GM20431 (cell line): ENCODE data around the gene DAPK2.
"Not testable (repeated sequence)": the region's sequence is repeated elsewhere in the genome, so short reads cannot be mapped to it uniquely, and the experiment has no call there.

ENCODE experiments used
- in situ Hi-C: fragments of 300-500 bp; cut with MseI, MboI; formaldehyde crosslinking; loops from one replicate; pipeline ENCODE4 v1.15.0; 2020; ENCODE audit warnings: low sequenced_read_pairs; ENCODE audit not compliant: unreplicated experiment

DAPK2 gene

DNA sequence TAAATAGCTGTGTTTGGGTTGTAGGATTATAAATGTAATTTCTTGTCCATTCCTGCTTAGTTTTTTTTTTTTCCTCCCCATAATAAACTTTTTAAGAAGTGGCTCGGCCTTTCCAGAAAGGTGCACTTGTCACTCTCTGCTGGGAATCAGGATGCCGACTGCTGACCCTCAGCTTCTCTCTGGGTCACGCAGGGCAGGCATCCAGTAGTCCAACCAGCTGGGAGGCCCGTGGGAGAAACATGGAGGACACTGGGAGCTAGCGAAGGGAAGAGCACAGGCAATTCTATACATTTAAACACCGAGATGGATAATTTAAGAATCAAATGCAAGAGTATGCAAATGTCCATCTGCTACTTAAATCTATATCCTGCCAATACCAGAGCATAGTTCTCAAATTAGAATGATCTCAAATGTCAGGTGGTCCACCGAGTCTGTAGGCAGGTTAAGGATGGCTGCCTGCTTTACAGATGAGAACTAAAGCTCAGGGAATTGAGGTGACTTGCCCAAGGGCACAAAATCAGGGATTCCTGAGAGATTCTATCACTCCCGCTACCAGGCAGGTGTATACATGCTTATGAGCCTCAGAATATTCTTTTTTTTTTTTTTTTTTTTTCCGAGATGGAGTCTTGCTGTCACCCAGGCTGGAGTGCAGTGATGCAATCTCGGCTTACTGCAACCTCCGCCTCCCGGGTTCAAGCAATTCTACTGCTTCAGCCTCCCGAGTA lies 64.5 kb downstream of the DAPK2 start:
- in situ Hi-C loops: no loop called here

DNA sequence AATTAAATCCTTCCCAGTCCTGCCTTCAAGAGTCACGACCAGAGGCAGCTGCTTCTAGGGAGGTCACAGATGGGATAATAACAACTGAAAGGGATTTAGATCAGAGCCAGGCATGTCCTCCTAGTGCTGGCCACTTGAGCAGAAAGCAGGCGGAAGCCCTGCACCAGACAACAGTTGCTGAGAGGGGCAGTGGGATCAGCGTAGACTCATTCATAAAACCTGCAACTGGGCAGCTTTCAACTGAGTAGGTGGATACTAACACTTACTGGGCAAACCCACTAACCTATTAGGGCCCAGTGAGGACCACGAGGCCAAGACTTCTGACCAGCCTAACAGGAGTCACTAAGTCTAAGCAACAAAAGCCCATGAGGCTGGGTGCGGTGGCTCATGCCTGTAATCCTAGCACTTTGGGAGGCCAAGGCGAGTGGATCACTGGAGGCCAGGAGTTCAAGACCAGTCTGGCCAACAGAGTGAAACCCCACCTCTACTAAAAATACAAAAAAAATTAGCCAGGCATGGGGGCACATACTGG lies 67.0 kb downstream of the DAPK2 start:
- in situ Hi-C loops: no loop called here

DNA sequence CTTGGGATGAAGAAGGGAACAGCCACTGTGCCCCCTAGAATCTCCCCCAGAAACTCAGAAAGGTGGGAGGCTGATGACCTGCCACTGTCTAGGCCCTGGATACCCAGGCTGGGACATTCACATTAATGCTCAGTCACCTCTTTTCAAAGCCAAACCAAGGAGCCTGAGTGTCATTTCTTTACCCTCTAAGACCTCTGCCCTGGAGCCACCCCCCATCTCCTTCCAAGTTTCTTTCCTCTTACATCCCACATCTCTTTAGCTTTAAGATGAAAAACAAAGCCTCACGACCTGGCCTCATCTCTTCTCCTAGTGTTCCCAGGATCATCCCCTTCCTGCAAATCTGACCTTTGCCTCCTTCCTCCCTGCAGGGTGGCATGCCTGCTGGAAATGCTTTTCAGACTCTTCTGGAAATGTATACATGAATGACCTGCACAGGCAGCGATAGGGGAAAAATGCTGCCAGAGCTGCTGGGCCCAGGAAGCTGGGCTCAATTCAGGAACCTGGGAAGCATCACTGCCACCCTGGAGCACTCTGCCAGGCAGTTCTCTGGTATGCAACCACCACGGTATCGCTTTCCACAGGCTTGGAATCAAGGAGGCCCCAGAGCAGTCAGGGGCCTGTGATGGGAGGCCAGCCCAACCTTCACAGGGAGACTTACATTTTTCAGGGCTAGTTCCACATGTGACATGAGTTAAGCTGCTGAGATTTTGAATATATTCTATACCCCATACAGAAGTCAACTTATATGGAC lies 67.6 kb downstream of the DAPK2 start:
- in situ Hi-C loops: no loop called here

DNA sequence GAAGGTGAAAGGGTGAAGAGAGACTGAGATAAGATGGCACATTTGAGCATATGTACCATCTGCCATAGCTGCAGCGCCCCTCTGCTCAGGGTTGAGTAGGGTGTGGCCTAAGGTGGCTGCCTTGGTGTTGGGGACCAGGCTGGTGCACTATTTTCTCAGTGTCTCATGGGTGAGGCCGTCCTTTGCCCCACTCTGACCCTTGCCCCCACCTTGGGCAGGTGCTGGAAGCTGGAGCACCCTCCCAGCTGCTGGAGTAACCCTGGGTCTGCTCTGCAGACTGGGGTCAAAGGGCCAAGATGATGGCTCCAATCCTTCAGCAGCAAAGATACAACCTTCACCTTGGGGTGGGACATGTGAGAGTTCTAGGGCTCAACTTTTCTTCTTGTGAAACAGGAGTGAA lies 69.2 kb downstream of the DAPK2 start:
- in situ Hi-C loops: no loop called here

DNA sequence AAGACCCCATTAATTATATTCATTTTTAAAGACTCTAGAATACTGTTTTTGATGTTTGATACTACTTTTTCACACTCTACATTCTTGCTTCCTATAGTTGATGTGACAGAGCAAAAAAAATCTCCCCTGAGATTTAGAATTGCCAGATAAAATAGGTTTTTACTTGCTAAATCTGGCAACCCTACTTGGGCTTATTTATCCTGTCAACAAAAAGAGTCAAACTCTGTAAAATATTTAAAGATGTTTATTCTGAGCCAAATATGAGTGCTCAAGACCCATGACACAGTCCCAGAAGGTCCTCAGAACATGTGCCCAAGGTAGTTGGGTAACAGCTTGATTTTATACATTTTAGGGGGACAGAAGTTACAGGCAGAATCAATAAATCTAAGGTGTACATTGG lies 72.3 kb downstream of the DAPK2 start:
- in situ Hi-C loops: no loop called here

DNA sequence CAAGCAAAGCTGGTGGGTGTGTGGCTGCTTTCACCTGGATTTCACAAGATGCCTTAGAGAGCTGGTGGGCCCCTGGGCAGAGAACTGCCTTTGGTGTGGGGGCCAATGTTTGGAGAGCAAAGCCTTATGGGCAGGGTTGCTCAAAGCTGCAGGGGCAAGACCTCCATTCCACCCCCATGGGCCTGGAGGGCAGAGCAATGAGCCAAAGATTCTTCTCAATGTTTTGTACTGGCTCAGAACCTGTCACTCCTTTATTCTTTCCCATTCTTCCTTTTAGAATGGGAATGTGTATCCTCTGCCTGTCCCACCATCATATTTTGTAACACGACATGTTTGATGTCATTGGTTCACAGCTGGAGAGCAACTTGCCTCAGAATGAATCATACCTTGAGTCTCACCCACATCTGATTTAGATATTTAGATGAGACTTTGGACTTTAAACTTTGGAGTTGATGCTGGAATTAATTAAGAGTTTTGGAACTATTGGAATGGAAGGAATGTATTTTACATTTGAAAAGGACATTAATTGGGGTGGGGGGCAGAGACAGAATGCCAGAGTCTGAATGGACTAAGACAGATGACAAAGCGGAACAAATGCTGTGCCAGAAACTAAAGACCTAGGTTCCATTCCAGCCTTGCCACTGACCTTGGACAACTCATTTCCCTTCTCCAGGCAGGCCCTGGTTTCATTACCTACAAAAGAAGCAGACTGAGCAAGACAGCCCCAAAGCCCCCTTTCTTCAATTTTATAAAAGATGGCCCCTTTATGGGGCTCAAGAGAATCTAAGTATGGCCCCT lies 72.9 kb downstream of the DAPK2 start:
- in situ Hi-C loops: no loop called here

DNA sequence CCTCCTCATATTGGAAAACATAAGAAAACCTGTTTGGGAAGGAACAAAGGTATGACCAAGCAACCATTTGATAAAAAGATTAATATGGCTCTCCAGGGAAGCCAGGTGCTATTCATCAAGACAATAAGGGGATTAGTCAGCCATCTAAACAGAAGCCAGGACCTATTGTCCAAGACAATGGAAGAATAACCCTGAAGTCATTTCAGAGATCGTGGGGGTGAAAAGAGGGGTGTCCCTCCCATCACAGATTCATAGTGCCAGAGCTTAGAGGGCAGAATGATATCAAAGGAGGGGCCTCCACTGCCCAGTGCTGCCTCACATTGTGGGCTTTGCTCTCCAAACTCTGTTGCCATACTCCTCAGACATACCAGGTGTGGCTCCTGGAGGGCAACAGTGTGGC lies 73.5 kb downstream of the DAPK2 start:
- in situ Hi-C loops: no loop called here

DNA sequence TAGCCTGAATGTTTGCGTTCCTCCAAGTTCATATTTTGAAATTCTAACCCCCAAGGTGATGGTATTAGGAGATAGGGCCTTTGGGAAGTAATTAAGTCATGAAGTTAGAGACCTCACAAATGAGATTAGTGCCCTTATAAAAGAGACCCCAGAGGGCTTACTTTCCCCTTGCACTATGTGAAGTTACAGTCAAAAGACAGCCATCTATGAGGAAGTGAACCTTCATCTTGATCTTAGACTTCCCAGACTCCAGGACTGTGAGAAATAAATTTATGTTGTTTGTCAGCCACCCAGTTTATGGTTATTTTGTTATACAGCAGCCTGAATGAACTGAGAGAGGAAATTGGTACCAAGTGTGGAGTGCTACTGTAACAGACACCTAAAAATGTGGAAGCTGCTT lies 74.4 kb downstream of the DAPK2 start:
- in situ Hi-C loops: no loop called here

DNA sequence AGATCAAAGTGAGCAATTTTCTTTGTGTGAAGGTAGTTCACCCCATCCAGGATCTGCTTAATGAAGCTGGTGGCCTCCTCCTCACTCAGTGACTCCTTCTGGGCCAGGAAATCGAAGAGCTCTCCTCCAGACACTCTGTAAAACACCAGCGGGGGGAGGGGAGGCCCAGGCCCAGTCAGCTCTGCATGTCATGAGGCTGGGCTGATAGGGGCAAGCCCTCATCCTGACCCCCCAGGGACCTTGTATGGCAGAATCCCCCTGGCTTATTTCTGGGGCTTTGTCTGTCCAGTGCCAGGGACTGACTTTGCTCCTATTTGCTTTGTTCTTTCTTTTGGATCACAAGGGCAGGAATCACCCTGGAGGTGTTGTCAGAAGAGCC lies 74.9 kb downstream of the DAPK2 start:
- in situ Hi-C loops: no loop called here

DNA sequence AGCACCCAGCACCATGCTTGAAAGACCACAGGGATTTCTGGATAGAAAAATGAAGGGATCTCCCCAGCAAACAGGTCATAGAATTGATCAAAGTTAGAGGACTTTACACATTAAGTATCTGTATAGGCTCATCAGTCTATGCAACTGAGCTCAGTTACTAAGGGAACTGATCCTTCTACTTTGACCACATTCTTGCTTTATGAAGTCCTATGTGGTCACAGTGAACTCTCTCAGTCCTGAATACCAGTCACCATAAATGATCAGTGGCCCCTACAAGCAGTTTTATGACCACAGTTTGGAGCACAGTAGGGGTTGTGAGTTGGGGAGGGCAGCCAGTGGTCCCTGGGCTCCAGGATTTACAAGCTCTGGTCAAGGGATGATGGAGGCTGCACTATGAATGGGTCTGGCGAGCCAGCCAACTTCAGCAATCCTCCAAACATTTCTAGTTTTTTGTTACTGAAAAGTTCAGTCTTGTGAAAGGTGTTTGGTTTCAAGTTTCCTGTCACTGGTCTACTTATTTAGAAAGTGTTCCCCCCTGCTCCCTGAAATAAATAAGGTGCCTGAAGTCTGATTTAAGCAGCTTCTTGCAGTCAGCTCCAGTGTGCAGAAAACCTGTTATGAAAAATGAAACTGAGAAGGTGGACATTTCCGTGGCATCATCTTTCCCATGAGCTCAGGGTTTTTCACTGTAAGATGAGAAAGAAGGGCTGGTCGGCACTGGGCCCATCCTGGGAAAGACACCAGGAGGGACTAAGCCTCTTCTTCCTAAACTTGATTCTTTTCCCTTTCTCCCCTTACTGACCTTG lies 75.5 kb downstream of the DAPK2 start:
- in situ Hi-C loops: no loop called here

DNA sequence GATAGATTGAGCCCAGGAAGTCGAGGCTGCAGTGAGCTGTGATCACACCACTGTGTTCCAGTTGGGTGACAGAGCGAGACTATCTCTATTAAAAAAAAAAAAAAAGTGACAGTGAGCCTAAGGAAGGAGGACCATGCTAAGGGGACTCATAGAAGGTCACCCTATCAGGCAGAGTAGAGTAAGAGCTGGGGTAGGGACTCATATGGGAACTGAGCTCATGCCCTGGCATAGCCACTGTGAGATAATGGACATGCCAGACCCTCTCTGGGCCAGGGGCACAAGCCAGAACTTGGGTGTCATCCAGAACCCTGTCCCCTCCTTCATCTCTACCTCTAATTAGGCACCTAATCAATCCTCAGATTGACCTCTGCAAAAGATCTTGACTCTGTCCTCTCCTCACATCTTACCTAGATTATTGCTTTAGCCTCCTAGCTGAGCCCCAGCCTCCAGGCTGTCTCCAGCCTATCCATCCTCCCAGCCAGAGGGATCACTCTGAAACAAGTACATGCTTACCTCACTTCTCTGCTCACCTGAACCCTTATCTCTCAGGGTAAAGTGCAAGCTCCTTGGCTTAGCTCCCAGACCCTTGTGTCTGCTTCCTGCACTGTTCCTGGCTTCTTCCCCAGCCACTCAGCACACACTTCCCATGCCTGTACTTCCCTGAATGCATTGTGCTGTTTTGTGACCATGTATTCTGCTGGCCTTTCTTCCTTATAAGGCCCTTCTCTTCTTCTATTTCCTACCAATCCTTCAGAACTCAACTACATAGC lies 76.4 kb downstream of the DAPK2 start:
- in situ Hi-C loops: no loop called here

DNA sequence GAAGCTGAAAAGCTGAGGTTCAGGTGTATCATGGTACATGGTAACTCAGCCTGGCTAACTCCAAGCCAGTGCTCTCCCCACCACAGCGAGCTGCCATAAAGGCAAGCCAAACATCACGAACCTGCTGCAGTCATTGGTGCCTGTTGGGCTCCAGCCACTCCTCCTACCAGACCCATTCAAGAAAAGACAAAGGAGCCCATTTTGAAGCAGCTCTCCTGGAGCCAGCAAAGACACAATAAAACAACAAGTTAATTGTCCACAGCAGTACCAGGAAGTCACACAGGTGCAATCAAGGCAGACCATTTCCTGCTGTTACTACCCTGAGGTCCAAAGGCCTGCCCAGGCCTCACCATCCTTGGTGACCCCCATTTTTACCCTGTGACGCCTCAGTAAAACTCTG lies 77.6 kb downstream of the DAPK2 start:
- in situ Hi-C loops: no loop called here

DNA sequence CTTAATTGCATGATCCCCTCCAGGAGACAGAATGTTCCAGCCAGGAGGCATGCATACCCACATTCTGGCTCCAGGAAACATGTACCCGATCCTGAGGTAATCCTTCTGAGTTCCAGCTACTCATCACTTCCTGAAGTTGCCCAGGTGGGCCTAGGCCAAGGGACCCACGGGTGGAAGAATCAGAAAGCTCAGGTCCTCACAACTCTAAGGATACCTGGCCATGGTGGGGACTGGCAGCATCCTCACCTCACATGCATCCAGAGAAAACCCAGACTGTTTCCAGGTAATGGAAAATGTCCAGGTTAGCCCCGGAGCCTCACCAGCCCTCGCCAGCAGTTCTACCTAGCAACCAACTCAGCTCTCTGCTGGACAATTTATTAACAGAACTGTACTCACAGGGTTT lies 78.2 kb downstream of the DAPK2 start:
- in situ Hi-C loops: no loop called here

DNA sequence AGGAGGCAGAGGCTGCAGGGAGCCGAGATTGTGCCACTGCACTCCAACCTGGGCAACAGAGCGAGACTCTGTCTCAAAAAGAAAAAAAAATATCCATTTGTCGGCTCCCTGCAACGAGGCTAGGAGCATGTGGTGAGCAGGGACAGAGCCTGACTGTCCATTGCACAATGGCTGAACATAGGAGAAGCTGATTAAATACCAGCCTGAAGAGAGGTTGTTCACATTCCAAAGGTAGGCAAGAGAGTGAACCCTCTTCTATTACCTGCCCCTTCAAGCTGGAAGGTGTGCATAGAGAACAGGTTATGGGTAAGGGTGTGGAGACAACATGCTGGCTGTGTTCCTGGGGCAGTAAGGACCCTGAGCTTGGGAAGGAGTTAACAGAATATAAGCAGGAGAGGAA lies 78.7 kb downstream of the DAPK2 start:
- in situ Hi-C loops: no loop called here

DNA sequence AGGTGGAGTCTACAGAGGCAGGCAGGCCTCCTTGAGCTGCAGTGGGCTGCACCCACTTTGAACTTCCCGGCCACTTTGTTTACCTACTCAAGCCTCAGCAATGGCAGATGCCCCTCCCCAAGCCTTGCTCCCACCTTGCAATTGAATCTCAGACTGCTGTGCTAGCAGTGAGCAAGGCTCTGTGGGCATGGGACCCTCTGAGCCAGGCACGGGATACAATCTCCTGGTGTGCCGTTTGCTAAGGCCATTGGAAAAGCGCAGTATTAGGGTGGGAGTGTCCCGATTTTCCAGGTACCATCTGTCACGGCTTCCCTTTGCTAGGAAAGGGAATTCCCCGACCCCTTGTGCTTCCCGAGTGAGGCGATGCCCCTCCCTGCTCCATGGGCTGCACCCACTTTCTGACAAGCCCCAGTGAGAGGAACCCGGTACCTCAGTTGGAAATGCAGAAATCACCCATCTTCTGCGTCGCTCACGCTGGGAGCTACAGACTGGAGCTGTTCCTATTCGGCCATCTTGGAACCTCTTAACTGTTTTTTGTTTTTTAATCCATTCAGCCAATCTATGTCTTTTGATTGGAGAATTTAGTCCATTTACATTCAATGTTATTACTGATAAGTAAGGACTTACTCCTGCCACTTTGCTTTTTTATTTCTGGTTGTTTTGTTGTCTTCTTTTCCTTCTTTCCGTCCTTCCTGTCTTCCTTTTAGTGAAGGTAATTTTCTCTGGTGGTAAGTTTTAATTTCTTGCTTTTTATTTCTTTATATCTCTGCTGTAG lies 83.2 kb downstream of the DAPK2 start:
- in situ Hi-C loops: not testable (repeated sequence)

DNA sequence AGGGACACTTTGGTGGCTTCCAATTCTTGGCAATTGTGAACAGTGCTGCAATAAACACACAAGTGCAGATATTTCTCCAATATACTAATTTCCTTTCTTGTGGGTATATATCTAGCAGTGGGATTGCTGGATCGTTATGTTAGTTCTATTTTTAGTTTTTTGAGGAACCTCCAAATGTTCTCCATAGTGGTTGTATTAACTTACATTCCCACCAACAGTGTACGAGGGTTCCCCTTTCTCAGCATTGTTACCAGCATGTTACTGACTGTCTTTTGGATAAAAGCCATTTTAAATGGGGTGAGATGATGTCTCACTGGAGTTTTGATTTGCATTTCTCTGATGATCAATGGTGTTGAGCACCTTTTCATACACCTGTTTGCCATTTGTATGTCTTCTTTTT lies 92.8 kb downstream of the DAPK2 start:
- in situ Hi-C loops: no loop called here

DNA sequence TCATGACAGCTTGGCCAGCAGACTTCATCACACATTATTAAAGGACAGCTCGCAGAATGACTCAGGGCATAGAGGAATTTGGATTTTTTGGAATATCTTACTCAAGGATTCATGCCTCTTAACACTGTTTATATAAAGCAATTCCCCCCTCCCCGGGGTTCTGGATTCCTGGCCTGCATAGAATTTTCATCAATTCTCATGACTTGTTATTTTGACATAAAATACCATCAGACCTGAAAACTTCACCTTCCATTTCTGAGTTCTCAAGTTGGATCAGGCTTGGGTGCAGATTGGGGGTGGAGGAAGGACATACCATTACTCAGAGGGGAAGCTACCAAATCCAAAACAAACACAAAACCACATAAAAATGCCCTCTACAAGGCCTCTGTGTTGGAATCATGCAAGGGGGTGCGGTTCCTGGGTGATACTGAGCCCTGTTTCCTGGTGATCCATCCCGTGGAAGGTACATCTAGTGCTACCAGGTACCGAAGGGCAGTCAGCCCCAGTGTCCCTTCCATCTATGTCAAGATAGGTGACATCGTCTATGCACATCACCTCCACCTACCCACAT lies 95.3 kb downstream of the DAPK2 start:
- in situ Hi-C loops: no loop called here

DNA sequence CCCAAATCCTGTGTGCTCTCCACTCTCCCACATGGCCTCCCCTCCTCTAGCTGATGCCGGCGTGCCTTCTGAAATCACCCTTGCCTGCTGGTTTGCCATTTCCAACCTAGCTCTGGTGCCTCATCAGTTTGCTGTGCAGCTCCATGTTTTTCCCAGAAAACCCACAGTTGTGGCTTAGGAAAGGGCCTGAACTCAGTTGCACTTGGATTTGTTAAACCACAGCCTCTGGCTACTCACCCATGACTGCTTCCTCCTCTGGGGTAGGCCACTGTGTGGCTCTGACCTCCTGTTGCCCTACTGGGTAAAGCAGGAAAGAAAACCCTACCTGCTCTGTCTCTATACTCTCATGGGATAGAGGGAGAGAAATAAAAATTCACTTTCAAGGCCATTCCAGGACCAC lies 97.3 kb downstream of the DAPK2 start:
- in situ Hi-C loops: no loop called here
